ENCODE measurements around the gene UBR4.
"Not testable (repeated sequence)": the region's sequence is repeated elsewhere in the genome, so short reads cannot be mapped to it uniquely, and the experiment has no call there.

UBR4 gene

GRCh38 chr1:19180265-19180657 is 29.8 kb downstream of the UBR4 start:
- not testable (repeated sequence) for H3K9me3 ChIP-seq (ENCODE audit: control insufficient read depth, insufficient read depth, low read length); H3K4me1 ChIP-seq (ENCODE audit: control insufficient read depth, insufficient read depth, low read length); H3K4me3 ChIP-seq (ENCODE audit: low read depth, low read length); H3K9ac ChIP-seq (ENCODE audit: low read depth, low read length); H3K27me3 ChIP-seq (ENCODE audit: control insufficient read depth, insufficient read depth, low read length)
- H3K36me3 ChIP-seq (ENCODE audit: control insufficient read depth, insufficient read depth, low read length) = peaks cover 56% of the 10 kb centered on the region

GRCh38 chr1:19179597-19180264 is 30.3 kb downstream of the UBR4 start:
- H3K4me1 ChIP-seq (ENCODE audit: control insufficient read depth, insufficient read depth, low read length) = no peaks in the 10 kb centered on the region
- no peak overlapping the region for H3K4me3 ChIP-seq (ENCODE audit: low read depth, low read length)
- H3K36me3 ChIP-seq (ENCODE audit: control insufficient read depth, insufficient read depth, low read length) = peaks cover 59% of the 10 kb centered on the region
- no peaks in the 10 kb centered on the region for H3K9me3 ChIP-seq (ENCODE audit: control insufficient read depth, insufficient read depth, low read length)
- H3K27me3 ChIP-seq (ENCODE audit: control insufficient read depth, insufficient read depth, low read length) = no peaks in the 10 kb centered on the region
- no peak overlapping the region for H3K9ac ChIP-seq (ENCODE audit: low read depth, low read length)

GRCh38 chr1:19178734-19179398 is 31.2 kb downstream of the UBR4 start:
- Histone ChIP-seq H3K9me3 (ENCODE audit: control insufficient read depth, insufficient read depth, low read length) (no peaks in the 10 kb centered on the region), H3K4me1 (ENCODE audit: control insufficient read depth, insufficient read depth, low read length) (no peaks in the 10 kb centered on the region), H3K27me3 (ENCODE audit: control insufficient read depth, insufficient read depth, low read length) (no peaks in the 10 kb centered on the region), H3K4me3 (ENCODE audit: low read depth, low read length) (no peak overlapping the region), H3K9ac (ENCODE audit: low read depth, low read length) (no peak overlapping the region), H3K36me3 (ENCODE audit: control insufficient read depth, insufficient read depth, low read length) (peaks cover 56% of the 10 kb centered on the region)

DNA sequence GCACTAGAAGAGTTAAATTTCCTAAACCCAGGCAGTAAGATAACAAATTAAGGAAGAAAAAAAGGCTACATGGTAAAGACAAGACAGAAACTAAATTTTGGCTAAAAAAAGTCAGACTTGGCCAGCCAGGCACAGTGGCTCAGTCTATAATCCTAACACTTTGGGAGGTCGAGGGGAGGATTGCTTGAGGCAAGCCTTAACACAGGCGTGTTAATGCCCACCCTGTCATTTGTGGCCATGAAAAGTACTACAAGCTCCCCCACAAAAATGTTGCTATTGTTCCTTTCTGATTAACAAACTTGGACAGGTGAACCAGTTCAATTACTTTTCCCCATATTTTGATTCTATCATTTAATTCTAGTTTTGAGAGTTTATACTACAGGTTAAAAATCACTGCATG is 32.3 kb downstream of the UBR4 start:
- H3K4me1 ChIP-seq (ENCODE audit: control insufficient read depth, insufficient read depth, low read length) = no peaks in the 10 kb centered on the region
- peaks cover 62% of the 10 kb centered on the region for H3K36me3 ChIP-seq (ENCODE audit: control insufficient read depth, insufficient read depth, low read length)
- no peaks in the 10 kb centered on the region for H3K27me3 ChIP-seq (ENCODE audit: control insufficient read depth, insufficient read depth, low read length)
- no peak overlapping the region for H3K4me3 ChIP-seq (ENCODE audit: low read depth, low read length)
- no peak overlapping the region for H3K9ac ChIP-seq (ENCODE audit: low read depth, low read length)
- no peaks in the 10 kb centered on the region for H3K9me3 ChIP-seq (ENCODE audit: control insufficient read depth, insufficient read depth, low read length)

DNA sequence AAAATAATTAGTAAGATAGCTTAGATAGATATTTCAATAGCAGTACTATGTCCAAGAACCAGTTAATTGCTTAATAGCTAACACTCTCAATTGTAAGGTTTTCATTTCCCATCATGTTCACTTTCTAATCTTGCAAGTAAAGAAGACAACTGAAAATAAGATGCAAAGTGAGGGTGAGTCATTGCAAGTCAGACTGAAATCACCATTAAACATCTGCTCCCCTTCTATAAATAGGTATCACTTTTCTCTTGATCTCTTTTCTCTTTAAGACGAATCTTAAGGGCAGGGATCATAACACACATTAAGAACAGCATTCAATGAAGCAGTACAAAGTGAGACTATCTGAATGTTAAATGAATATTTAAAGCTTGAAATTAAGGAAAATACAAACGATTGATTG is 40.4 kb downstream of the UBR4 start:
- H3K36me3 ChIP-seq (ENCODE audit: control insufficient read depth, insufficient read depth, low read length) = peaks cover 83% of the 10 kb centered on the region
- H3K27me3 ChIP-seq (ENCODE audit: control insufficient read depth, insufficient read depth, low read length) = no peaks in the 10 kb centered on the region
- no peaks in the 10 kb centered on the region for H3K4me1 ChIP-seq (ENCODE audit: control insufficient read depth, insufficient read depth, low read length)
- no peaks in the 10 kb centered on the region for H3K9me3 ChIP-seq (ENCODE audit: control insufficient read depth, insufficient read depth, low read length)
- H3K4me3 ChIP-seq (ENCODE audit: low read depth, low read length) = no peak overlapping the region
- H3K9ac ChIP-seq (ENCODE audit: low read depth, low read length) = no peak overlapping the region

- Histone ChIP-seq H3K9me3 (ENCODE audit: control insufficient read depth, insufficient read depth, low read length) (no peaks in the 10 kb centered on the region), H3K27me3 (ENCODE audit: control insufficient read depth, insufficient read depth, low read length) (no peaks in the 10 kb centered on the region), H3K9ac (ENCODE audit: low read depth, low read length) (no peak overlapping the region), H3K4me3 (ENCODE audit: low read depth, low read length) (no peak overlapping the region), H3K36me3 (ENCODE audit: control insufficient read depth, insufficient read depth, low read length) (peaks cover 89% of the 10 kb centered on the region), H3K4me1 (ENCODE audit: control insufficient read depth, insufficient read depth, low read length) (no peaks in the 10 kb centered on the region)
Observed at GRCh38 chr1:19167140-19167539, 42.9 kb downstream of the UBR4 start.

GRCh38 chr1:19166066-19166465 is 44.0 kb downstream of the UBR4 start:
- no peak overlapping the region for H3K4me3 ChIP-seq (ENCODE audit: low read depth, low read length)
- no peak overlapping the region for H3K9ac ChIP-seq (ENCODE audit: low read depth, low read length)
- no peaks in the 10 kb centered on the region for H3K27me3 ChIP-seq (ENCODE audit: control insufficient read depth, insufficient read depth, low read length)
- no peaks in the 10 kb centered on the region for H3K9me3 ChIP-seq (ENCODE audit: control insufficient read depth, insufficient read depth, low read length)
- H3K36me3 ChIP-seq (ENCODE audit: control insufficient read depth, insufficient read depth, low read length) = peaks cover 90% of the 10 kb centered on the region
- H3K4me1 ChIP-seq (ENCODE audit: control insufficient read depth, insufficient read depth, low read length) = no peaks in the 10 kb centered on the region

- Histone ChIP-seq H3K9me3 (ENCODE audit: control insufficient read depth, insufficient read depth, low read length) (no peaks in the 10 kb centered on the region), H3K36me3 (ENCODE audit: control insufficient read depth, insufficient read depth, low read length) (peaks cover 87% of the 10 kb centered on the region), H3K9ac (ENCODE audit: low read depth, low read length) (no peak overlapping the region), H3K4me1 (ENCODE audit: control insufficient read depth, insufficient read depth, low read length) (no peaks in the 10 kb centered on the region), H3K27me3 (ENCODE audit: control insufficient read depth, insufficient read depth, low read length) (no peaks in the 10 kb centered on the region), H3K4me3 (ENCODE audit: low read depth, low read length) (no peak overlapping the region)
Observed at GRCh38 chr1:19165501-19165900, 44.6 kb downstream of the UBR4 start.

DNA sequence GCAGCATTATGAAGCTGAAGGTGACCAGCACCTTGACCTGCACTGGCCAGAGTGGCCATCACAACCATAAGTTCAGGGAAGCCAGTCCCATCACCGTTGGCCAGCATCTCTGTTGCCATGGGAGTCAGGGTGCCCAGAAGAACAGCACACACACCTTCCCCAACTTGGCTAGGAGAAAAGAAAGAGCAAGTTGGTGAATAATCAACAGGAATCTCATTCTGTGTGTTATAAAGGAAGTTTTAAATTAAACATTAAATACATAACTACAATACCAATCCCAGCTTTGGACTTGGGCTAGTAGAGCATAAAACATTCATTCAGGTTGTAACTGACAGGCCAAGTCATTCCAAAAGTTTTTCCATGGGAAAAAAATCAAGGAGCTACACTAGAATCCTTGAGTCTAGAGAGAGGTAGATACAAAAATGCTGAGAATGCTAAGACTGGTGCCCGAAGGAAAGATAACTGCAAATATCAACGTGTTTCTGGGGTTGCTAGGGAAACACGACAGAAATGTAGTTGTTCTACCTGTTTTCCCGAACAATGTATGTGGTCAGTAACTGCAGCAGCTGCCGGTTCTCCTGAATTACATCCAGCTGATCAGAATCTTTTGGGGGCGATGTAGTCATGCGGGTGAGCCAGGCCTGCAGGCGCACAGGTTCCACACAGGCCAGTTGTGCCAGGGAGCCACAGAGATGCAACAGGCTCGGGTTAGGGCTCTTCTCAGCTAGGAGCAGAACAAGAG is 45.6 kb downstream of the UBR4 start:
- Histone ChIP-seq H3K9me3 (ENCODE audit: control insufficient read depth, insufficient read depth, low read length) (no peaks in the 10 kb centered on the region), H3K4me3 (ENCODE audit: low read depth, low read length) (no peak overlapping the region), H3K27me3 (ENCODE audit: control insufficient read depth, insufficient read depth, low read length) (no peaks in the 10 kb centered on the region), H3K9ac (ENCODE audit: low read depth, low read length) (no peak overlapping the region), H3K4me1 (ENCODE audit: control insufficient read depth, insufficient read depth, low read length) (no peaks in the 10 kb centered on the region), H3K36me3 (ENCODE audit: control insufficient read depth, insufficient read depth, low read length) (peaks cover 89% of the 10 kb centered on the region)

- H3K9ac ChIP-seq (ENCODE audit: low read depth, low read length) = no peak overlapping the region
- H3K36me3 ChIP-seq (ENCODE audit: control insufficient read depth, insufficient read depth, low read length) = peaks cover 89% of the 10 kb centered on the region
- no peaks in the 10 kb centered on the region for H3K27me3 ChIP-seq (ENCODE audit: control insufficient read depth, insufficient read depth, low read length)
- no peaks in the 10 kb centered on the region for H3K4me1 ChIP-seq (ENCODE audit: control insufficient read depth, insufficient read depth, low read length)
- H3K4me3 ChIP-seq (ENCODE audit: low read depth, low read length) = no peak overlapping the region
- no peaks in the 10 kb centered on the region for H3K9me3 ChIP-seq (ENCODE audit: control insufficient read depth, insufficient read depth, low read length)
Observed at GRCh38 chr1:19163261-19163660, 46.8 kb downstream of the UBR4 start.

- H3K27me3 ChIP-seq (ENCODE audit: control insufficient read depth, insufficient read depth, low read length) = no peaks in the 10 kb centered on the region
- no peaks in the 10 kb centered on the region for H3K4me1 ChIP-seq (ENCODE audit: control insufficient read depth, insufficient read depth, low read length)
- H3K4me3 ChIP-seq (ENCODE audit: low read depth, low read length) = no peak overlapping the region
- no peaks in the 10 kb centered on the region for H3K9me3 ChIP-seq (ENCODE audit: control insufficient read depth, insufficient read depth, low read length)
- no peak overlapping the region for H3K9ac ChIP-seq (ENCODE audit: low read depth, low read length)
- peaks cover 90% of the 10 kb centered on the region for H3K36me3 ChIP-seq (ENCODE audit: control insufficient read depth, insufficient read depth, low read length)
Observed at GRCh38 chr1:19160831-19161230, 49.2 kb downstream of the UBR4 start.

GRCh38 chr1:19157653-19158052 is 52.4 kb downstream of the UBR4 start:
- no peak overlapping the region for H3K4me3 ChIP-seq (ENCODE audit: low read depth, low read length)

More at GRCh38 chr1:19157653-19158052, 52.4 kb downstream of the UBR4 start:
- Histone ChIP-seq H3K27me3 (ENCODE audit: control insufficient read depth, insufficient read depth, low read length) (no peaks in the 10 kb centered on the region), H3K9ac (ENCODE audit: low read depth, low read length) (no peak overlapping the region), H3K36me3 (ENCODE audit: control insufficient read depth, insufficient read depth, low read length) (peaks cover 90% of the 10 kb centered on the region), H3K4me1 (ENCODE audit: control insufficient read depth, insufficient read depth, low read length) (no peaks in the 10 kb centered on the region), H3K9me3 (ENCODE audit: control insufficient read depth, insufficient read depth, low read length) (no peaks in the 10 kb centered on the region)

Data from iPS-15b (cell line).